SK-N-MC (cell line): ENCODE data around the gene FANCC.

Experiments
- FOXP2 ChIP-seq: optimal IDR thresholded peaks from 2 replicates; pipeline ENCODE3; 2011; ENCODE audit warnings: mild to moderate bottlenecking, moderate library complexity; ENCODE audit not compliant: insufficient read depth; ENCODE audit errors: extremely low read length, control extremely low read depth
- POLR2AphosphoS5 ChIP-seq: IDR thresholded peaks from 2 replicates; pipeline ENCODE4 v1.6.1; 2012; ENCODE audit warnings: mild to moderate bottlenecking, low read depth, low read length, borderline replicate concordance

DNA sequence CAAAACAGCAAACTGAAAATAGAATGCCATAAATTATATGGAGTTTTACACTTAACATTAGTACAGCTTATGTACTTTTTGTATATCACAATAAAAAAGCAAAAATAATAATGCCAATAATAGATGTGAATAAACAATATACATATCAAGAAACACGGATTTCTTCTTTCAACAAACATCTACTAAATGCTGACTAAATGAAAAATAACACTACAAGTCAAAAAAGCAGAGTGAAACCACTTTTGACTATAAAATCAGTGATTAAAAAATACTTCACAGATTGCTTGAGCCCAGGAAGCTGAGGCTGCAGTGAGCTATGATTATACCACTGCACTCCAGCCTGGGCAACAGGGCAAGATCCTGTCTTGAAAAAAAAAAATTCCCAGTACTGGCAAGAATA, 32.2 kb downstream of the FANCC start:
- TF ChIP-seq POLR2AphosphoS5 (no peak), FOXP2 (no peak)
